Measurements from ENCODE around the gene HAND1. TPM values are rescaled to one million over a fixed set of nuclear protein-coding genes. Genes with fewer than 3 reads are reported as not detected.

The HAND1 gene
- total RNA-seq, 2 experiments from 2014 or later, result not detected

DNA sequence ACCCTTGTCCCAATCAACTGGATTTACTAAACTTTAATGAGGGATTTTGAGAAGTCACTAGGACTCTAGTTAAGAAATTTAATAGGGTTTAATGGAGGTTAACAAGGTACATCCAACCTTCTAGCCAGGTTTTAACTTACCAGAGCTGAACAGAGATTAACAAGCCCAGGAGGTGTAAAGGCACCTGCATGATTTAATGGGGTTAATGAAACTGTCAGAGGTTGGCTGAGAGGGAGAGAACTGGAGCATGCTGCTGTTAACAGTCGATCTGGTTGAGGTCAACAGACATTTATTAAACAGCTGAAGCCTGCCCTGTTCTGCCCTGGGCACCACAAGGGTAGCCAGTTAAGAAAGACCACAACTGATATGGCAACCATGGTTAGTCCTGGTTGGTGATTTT lies 13.6 kb downstream of the HAND1 start:
- H3K4me3 Mint-ChIP-seq, result no peak overlapping the region
- H3K27me3 Mint-ChIP-seq (ENCODE audit: low read depth), result peaks cover 10% of the 10 kb centered on the region
- H3K36me3 Mint-ChIP-seq (ENCODE audit: low read depth), result no peaks in the 10 kb centered on the region
- H3K4me1 Mint-ChIP-seq (ENCODE audit: low read depth), result no peaks in the 10 kb centered on the region
- ATAC-seq (no peak), DNase-seq (no peak)
- CTCF ChIA-PET, result interaction anchor here (1.8 kb wide), 1 partner anchor 175 kb away, joined by 4 read pairs; no protein-coding TSS in a partner anchor
- H3K9me3 Mint-ChIP-seq (ENCODE audit: insufficient read depth), result no peaks in the 10 kb centered on the region
- POLR2A ChIA-PET, result no interaction called here
- H3K27ac Mint-ChIP-seq, result no peak overlapping the region

DNA sequence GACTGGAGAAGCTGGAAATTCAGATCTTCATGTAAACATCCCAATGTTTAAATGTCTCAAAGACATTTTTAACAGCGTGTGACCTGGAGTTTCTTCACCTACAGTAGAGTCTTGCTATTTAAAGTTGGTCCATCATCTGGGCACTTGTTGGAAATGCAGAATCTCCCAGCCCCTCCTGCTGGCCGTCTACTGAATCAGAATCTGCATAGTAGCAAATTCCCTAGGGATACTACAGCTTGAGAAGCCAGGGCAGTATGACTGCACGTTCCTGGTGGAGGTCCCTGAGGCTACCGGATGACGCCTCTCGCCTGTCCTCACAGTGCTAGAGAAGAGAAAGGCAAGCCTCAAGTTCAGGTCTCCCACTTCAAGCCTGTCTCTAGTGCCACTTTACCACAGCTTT lies 16.5 kb downstream of the HAND1 start:
- H3K27ac Mint-ChIP-seq, result no peak overlapping the region
- POLR2A ChIA-PET, result interaction anchor here (0.8 kb wide), 1 partner anchor 429 kb away, joined by 3 read pairs; no protein-coding TSS in a partner anchor
- H3K36me3 Mint-ChIP-seq (ENCODE audit: low read depth), result peaks cover 13% of the 10 kb centered on the region
- DNase-seq (no peak), ATAC-seq (no peak)
- H3K4me3 Mint-ChIP-seq, result no peak overlapping the region
- H3K9me3 Mint-ChIP-seq (ENCODE audit: insufficient read depth), result no peaks in the 10 kb centered on the region
- peaks cover 5% of the 10 kb centered on the region for H3K27me3 Mint-ChIP-seq (ENCODE audit: low read depth)
- CTCF ChIA-PET, result interaction anchor here (1.4 to 2.1 kb wide), 2 partner anchors 39 to 389 kb away, joined by 4 to 5 read pairs; no protein-coding TSS in a partner anchor
- H3K4me1 Mint-ChIP-seq (ENCODE audit: low read depth), result no peaks in the 10 kb centered on the region

DNA sequence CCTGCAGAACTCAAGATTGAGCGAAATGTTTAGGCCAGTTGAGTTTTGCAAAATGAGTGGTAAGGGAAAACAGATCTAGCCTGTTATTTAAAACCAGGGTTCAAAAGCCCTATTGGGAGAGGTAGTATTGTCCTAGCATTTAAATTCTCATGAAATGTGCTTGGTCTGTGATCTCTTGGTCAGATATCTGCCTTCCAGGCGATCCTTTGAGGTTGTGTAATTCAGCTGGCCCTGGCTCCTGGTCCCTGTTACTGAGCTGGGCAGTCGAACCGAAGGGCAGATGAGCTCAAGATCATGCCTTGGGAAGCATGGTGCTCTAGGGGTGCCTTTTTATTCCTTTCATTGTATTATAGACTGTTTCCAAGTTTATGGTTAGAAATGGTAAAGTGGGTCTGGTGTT lies 17.9 kb downstream of the HAND1 start:
- CTCF ChIA-PET, result interaction anchor here (1.2 kb wide), 1 partner anchor 388 kb away, joined by 3 read pairs; no protein-coding TSS in a partner anchor
- Mint-ChIP-seq H3K27ac (no peak overlapping the region), H3K4me1 (ENCODE audit: low read depth) (no peaks in the 10 kb centered on the region), H3K4me3 (no peak overlapping the region), H3K36me3 (ENCODE audit: low read depth) (peaks cover 24% of the 10 kb centered on the region), H3K27me3 (ENCODE audit: low read depth) (no peaks in the 10 kb centered on the region), H3K9me3 (ENCODE audit: insufficient read depth) (no peaks in the 10 kb centered on the region)
- ATAC-seq, result no peak
- POLR2A ChIA-PET, result no interaction called here
- no peak for DNase-seq

DNA sequence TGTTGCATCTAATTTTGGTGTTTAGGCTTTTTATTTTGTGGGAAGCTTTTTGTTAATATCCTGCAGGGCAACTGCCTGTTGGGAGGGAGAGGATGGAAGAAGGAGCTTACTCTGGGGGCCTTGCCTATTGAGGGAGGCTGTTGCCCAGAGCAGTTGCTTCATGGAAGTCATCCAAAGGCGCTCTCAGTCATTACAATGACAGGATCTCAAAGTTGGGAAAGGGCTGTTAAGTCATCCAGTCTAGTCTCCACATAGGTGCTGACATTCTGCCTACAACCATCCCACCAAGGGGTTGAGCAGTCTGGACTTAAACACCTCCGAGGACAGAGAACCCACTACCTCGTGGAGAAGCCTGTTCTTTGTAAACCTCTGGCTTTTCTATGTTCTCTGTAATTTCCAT lies 19.0 kb downstream of the HAND1 start:
- DNase-seq, result no peak
- ATAC-seq, result no peak
- H3K4me1 Mint-ChIP-seq (ENCODE audit: low read depth), result no peaks in the 10 kb centered on the region
- H3K36me3 Mint-ChIP-seq (ENCODE audit: low read depth), result peaks cover 30% of the 10 kb centered on the region
- POLR2A ChIA-PET, result no interaction called here
- H3K4me3 Mint-ChIP-seq, result no peak overlapping the region
- CTCF ChIA-PET, result no interaction called here
- H3K27ac Mint-ChIP-seq, result no peak overlapping the region
- H3K9me3 Mint-ChIP-seq (ENCODE audit: insufficient read depth), result no peaks in the 10 kb centered on the region
- H3K27me3 Mint-ChIP-seq (ENCODE audit: low read depth), result no peaks in the 10 kb centered on the region

DNA sequence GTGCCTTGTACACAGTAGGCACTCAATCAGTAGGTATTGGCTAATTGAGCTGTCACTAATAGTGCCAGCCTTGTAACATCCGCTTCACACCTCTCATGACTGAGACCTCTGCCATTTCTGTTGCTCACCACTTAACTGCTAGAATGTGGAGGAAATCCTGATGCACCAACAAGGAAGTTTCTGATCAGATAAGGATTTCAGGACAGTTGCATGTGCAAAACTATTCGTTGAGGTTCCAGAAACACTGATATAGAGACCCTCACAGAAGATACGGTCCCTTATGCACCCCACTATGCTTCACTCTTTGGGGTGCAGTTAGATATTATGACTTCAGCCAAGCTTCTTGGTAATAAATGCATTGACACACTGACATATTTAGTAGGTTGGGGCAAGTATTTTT lies 21.5 kb downstream of the HAND1 start:
- CTCF ChIA-PET, result interaction anchor here (1.4 to 2.3 kb wide), 2 partner anchors 10 to 12 kb away, joined by 4 to 12 read pairs; no protein-coding TSS in a partner anchor
- Mint-ChIP-seq H3K27ac (no peak overlapping the region), H3K9me3 (ENCODE audit: insufficient read depth) (no peaks in the 10 kb centered on the region), H3K4me3 (no peak overlapping the region), H3K27me3 (ENCODE audit: low read depth) (no peaks in the 10 kb centered on the region), H3K4me1 (ENCODE audit: low read depth) (no peaks in the 10 kb centered on the region), H3K36me3 (ENCODE audit: low read depth) (peaks cover 46% of the 10 kb centered on the region)
- POLR2A ChIA-PET, result interaction anchor here (1.4 kb wide), 1 partner anchor 9 kb away, joined by 6 read pairs; no protein-coding TSS in a partner anchor
- no peak for DNase-seq
- ATAC-seq, result no peak

DNA sequence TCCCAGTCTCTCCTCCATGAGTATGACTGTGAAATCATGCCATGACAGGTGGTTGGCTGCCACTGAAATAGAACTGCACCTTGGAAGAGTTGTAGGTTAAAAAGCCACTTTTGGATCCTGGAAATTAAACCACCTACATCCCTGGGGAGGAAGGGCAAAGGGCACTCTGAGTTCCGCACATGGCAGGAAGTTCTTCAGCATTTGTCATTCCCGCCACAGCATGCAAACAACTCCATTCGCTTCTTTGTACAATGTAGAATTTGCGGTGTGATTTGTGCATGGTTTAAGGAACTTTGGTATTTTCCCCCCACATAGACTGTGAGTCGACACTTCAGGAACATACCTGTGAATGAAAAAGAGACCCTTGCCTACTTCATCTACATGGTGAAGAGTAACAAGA lies 22.4 kb downstream of the HAND1 start:
- H3K9me3 Mint-ChIP-seq (ENCODE audit: insufficient read depth), result no peaks in the 10 kb centered on the region
- peaks cover 56% of the 10 kb centered on the region for H3K36me3 Mint-ChIP-seq (ENCODE audit: low read depth)

DNA sequence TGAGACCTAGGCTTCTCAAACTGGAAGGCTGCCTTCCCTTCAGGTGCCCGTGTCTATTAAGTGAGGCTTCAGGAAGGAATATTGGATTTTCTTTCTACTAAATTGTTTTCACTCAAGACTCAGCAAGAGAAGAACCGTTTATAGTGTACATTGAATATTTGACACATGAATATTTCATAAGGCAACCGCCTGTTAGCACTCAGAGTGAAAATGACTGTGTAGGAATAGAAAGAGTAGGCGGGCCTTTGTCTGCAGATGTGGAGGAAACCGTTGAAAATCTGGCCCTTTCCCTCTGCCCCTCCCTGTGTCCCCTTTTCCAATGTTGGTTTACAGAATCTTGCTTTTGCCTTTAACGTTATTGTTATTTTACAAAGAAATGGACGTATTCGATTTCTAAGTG lies 26.1 kb downstream of the HAND1 start:
- Mint-ChIP-seq H3K4me1 (ENCODE audit: low read depth) (peaks cover 31% of the 10 kb centered on the region), H3K4me3 (no peak overlapping the region), H3K27ac (no peak overlapping the region), H3K36me3 (ENCODE audit: low read depth) (peaks cover 58% of the 10 kb centered on the region), H3K9me3 (ENCODE audit: insufficient read depth) (no peaks in the 10 kb centered on the region), H3K27me3 (ENCODE audit: low read depth) (no peaks in the 10 kb centered on the region)
- ATAC-seq, result no peak
- POLR2A ChIA-PET, result no interaction called here
- CTCF ChIA-PET, result no interaction called here
- no peak for DNase-seq

More for the DNA sequence above, 22.4 kb downstream of the HAND1 start:
- ChIA-PET POLR2A (no interaction called here), CTCF (no interaction called here)
- Mint-ChIP-seq H3K27ac (no peak overlapping the region), H3K4me3 (no peak overlapping the region), H3K27me3 (ENCODE audit: low read depth) (no peaks in the 10 kb centered on the region), H3K4me1 (ENCODE audit: low read depth) (peaks cover 1% of the 10 kb centered on the region)
- no peak for ATAC-seq
- DNase-seq, result no peak

DNA sequence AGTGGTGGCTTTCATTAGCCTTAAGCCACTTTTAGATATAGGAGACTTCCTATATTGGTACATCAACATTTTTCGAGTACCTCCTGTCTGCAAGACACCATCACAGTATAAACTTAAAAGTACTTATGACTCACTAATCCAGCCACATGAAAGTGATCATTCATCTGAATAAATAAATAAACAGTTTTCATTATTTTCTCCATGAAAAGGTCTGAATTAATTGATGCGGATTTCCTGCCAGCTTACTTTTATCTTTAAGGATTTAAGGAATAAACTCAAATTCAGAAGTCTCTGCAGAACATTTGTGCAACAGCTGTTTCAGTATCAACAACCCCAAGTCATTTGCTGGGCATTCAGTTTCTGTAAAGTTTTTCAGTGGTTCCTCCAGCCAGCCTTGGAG lies 28.2 kb downstream of the HAND1 start:
- POLR2A ChIA-PET, result no interaction called here
- CTCF ChIA-PET, result interaction anchor here (0.9 to 3.4 kb wide), 7 partner anchors 13 to 377 kb away, joined by 3 to 19 read pairs (median 4); no protein-coding TSS in a partner anchor
- no peaks in the 10 kb centered on the region for H3K27me3 Mint-ChIP-seq (ENCODE audit: low read depth)
- no peaks in the 10 kb centered on the region for H3K9me3 Mint-ChIP-seq (ENCODE audit: insufficient read depth)
- H3K27ac Mint-ChIP-seq, result no peak overlapping the region
- H3K4me3 Mint-ChIP-seq, result no peak overlapping the region
- H3K4me1 Mint-ChIP-seq (ENCODE audit: low read depth), result peaks cover 34% of the 10 kb centered on the region
- no peak for ATAC-seq
- no peak for DNase-seq
- H3K36me3 Mint-ChIP-seq (ENCODE audit: low read depth), result peaks cover 51% of the 10 kb centered on the region

DNA sequence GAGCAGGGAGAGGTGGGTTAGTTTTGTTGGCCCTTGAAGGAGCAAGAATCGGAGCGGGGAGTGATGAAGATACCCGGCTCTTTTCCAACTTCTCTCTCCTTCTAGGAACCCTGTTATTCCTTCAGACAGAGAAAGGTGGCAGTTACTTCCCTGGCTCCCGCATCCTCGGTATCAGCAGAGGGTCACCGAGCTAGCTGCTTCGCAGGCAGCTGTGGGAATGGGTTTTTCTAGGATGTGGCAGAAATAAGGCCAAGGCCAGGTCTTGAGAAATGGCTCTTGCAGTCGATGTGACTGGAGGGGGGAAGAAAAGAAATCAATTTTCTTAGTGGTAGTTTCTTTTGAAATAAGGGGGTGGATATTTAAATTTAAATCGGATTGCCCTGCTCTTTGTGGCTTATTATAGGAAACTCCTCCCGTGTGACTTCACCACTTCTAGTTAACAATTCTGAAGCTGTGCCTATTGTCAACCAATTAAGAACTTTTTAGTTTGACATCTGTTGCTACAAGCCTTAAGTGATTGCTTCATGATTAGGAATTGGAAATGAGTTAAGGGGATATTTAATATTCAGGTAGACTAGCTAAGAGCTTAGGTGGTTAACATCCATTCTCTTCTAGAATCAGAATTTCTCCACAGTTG lies 30.8 kb downstream of the HAND1 start:
- ChIA-PET POLR2A (interaction anchor here (1.6 kb wide), 1 partner anchor 10 kb away, joined by 6 read pairs; no protein-coding TSS in a partner anchor), CTCF (no interaction called here)
- Mint-ChIP-seq H3K4me3 (peak overlapping the region; percentile 87), H3K9me3 (ENCODE audit: insufficient read depth) (no peaks in the 10 kb centered on the region), H3K27ac (peak overlapping the region; percentile 77), H3K36me3 (ENCODE audit: low read depth) (peaks cover 39% of the 10 kb centered on the region), H3K27me3 (ENCODE audit: low read depth) (no peaks in the 10 kb centered on the region), H3K4me1 (ENCODE audit: low read depth) (peaks cover 42% of the 10 kb centered on the region)
- ATAC-seq (no peak), DNase-seq (no peak)

DNA sequence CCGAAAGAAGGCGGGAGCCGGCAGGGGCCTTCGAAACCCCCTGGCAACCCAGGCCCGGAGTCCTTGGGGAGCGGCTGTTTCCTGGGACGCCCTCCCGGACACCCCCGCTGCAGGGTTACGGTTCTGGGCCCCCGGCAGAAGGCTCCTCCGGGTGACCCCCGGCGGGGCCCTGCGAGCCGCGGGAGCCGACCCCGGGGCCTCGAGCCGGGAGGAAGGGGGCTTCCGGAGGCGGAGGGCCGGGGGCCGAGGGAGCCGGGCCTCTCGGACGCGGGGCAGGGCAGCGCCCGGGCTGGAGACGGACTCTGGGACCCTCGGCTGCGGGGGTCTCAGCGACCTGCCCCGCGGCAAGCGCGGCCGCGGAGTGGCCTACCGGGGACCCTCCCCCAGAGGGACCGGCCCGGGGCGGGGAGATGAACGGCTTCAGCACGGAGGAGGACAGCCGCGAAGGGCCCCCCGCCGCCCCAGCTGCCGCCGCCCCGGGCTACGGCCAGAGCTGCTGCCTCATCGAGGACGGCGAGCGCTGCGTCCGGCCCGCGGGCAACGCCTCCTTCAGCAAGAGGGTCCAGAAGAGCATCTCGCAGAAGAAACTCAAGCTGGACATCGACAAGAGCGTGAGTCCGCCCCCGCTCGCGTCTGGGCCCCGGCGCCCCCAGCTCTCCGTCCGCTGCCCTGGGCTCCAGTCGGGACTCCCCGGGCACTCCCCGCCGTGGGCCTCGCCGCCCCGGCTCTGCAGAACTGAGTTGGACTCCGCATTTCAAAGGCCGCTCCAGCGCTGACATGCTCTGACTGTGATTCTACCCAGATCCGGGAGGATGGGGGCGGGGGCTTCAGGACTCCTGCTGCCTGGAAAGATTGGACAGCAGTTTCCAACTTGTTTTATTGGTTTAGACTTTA lies 31.6 kb downstream of the HAND1 start:
- peaks cover 44% of the 10 kb centered on the region for H3K4me1 Mint-ChIP-seq (ENCODE audit: low read depth)
- DNase-seq (peak; percentile 40), ATAC-seq (peak; percentile 18)
- H3K4me3 Mint-ChIP-seq, result peak overlapping the region; percentile 87
- H3K9me3 Mint-ChIP-seq (ENCODE audit: insufficient read depth), result no peaks in the 10 kb centered on the region
- peak overlapping the region; percentile 71 for H3K27ac Mint-ChIP-seq
- H3K36me3 Mint-ChIP-seq (ENCODE audit: low read depth), result peaks cover 42% of the 10 kb centered on the region
- H3K27me3 Mint-ChIP-seq (ENCODE audit: low read depth), result no peaks in the 10 kb centered on the region
- ChIA-PET POLR2A (no interaction called here), CTCF (no interaction called here)

DNA sequence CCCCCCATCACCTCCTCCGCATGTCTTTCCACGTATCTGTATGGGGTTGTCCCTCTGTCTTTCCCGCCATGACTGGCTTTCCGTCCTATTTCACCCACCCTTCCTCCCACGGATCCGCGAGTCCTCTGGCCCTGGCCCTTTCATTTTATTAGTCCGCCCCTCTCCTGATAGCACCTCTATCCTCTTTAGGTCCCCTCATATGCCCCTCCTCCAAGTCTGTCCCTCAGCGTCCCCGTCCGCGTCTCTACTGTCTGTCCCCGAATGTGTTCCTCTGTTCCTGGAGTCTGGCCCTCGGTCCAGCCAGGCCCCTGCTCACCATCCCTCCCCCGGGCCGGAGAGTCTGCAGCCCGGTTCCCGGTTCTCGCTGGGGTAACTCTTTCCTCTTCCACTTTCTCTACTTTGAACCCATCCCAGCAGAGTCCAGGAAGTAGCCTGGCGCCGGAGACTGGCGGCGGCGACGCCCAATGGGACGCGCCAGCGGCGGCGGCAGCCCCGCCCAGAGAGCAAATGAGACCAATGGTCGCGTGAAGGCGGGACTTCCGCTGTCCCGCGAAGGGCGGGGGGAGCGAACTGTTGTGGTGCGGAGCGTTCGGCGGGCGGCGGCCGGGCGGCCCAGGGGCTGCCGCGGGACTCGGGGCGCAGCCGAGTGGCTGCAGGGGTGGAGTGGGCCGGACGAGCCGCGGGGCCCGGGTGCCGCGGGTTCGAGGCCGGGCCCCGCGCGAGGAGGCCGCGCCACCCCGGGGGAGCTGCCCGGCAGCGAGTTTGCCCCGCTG lies 32.4 kb downstream of the HAND1 start, which contains the start of gene SAP30L:
Gene SAP30L (plus strand): TSS at position 576 of the 773 bp plus-strand sequence. CDS start 608 bp downstream, outside the sequence.
- ChIA-PET POLR2A (no interaction called here), CTCF (no interaction called here)
- peak within 1 kb of the TSS; percentile 98 for H3K4me3 Mint-ChIP-seq
- H3K27me3 Mint-ChIP-seq (ENCODE audit: low read depth), result no peaks in the 10 kb centered on the region
- H3K9me3 Mint-ChIP-seq (ENCODE audit: insufficient read depth), result no peaks in the 10 kb centered on the region
- H3K4me1 Mint-ChIP-seq (ENCODE audit: low read depth), result peaks cover 43% of the 10 kb centered on the region
- DNase-seq, result peak; percentile 94
- ATAC-seq, result peak; percentile 94
- H3K36me3 Mint-ChIP-seq (ENCODE audit: low read depth), result peaks cover 42% of the 10 kb centered on the region
- H3K27ac Mint-ChIP-seq, result peak within 1 kb of the TSS; percentile 93

Data from activated CD8-positive, alpha-beta T cell treated with anti-CD3 and anti-CD28 coated beads, Interleukin-2, amount 10 ng/mL, durations not matched to agents 7 days and 5 days (primary cell).